K562 (cell line): ENCODE results near the gene STIM1. TPM values are rescaled to one million over a fixed set of nuclear protein-coding genes. Genes with fewer than 3 reads are reported as not detected.

ENCODE experiments used
- ATAC-seq: fragments of 200-7000 bp; cut with Tn5 transposase; 3 replicates; pipeline ENCODE4 v1.9.1; 2020; ENCODE audit warnings: moderate library complexity
- BruUV-seq: library from RNA; stranded (reverse); fragments of 400-500 nt; replicated peaks from 2 replicates; lab custom pipeline; 2021; lab: Mats Ljungman, UMichigan
- CTCF ChIA-PET: fragments of 300-600 bp; formaldehyde crosslinking; extraction: SDS; loops from one replicate; lab custom pipeline; 2021; ENCODE audit warnings: low intra/inter-chr PET ratio; lab: Yijun Ruan, JAX
- POLR2A ChIA-PET: fragments of 300-600, 350-650 bp; sonication (Branson Sonifier 250); formaldehyde crosslinking; extraction: SDS; loops from one replicate; lab custom pipeline; 2021; ENCODE audit warnings: antibody characterized with exemption, inconsistent platforms; lab: Yijun Ruan, JAX
- DNase-seq, 4 experiments: peaks; one replicate each; pipeline versions ENCODE4 v3.0.0 to v3.0.0-alpha.2; 2011 to 2018; ENCODE audit warnings: low spot score in 3 of 4, mixed read lengths in 3 of 4; ENCODE audit errors: extremely low read depth in 1 of 4
- FAIRE-seq: peaks from 2 replicates; lab custom pipeline; 2011; peaks lifted over from hg19 to GRCh38; lab: Jason Lieb, UNC
- H2AFZ ChIP-seq: 2 replicates; pipeline ENCODE4 v1.6.0; 2011; ENCODE audit warnings: low read depth, low read length, control low read depth, inconsistent platforms
- H3K27ac ChIP-seq: fragments of 200-600 bp; 3 replicates; pipeline ENCODE4 v1.8.0; 2011; ENCODE audit warnings: low read depth, mild to moderate bottlenecking, control low read depth, inconsistent platforms, low read length, moderate library complexity, mixed read lengths; ENCODE audit errors: extremely low read depth
- H3K27me3 ChIP-seq, 2 experiments: fragments of 300-600 bp in 1 of 2; 2 replicates in 1 of 2; 3 replicates in 1 of 2; pipeline versions ENCODE4 v1.6.0 to v1.8.0; 2011; ENCODE audit warnings: inconsistent platforms in 2 of 2, low read length in 2 of 2, mild to moderate bottlenecking in 1 of 2, mixed read lengths in 1 of 2, moderate library complexity in 1 of 2; ENCODE audit not compliant: control insufficient read depth in 2 of 2, insufficient read depth in 2 of 2
- H3K36me3 ChIP-seq: fragments of 300-600 bp; 3 replicates; pipeline ENCODE4 v1.8.0; 2011; ENCODE audit warnings: mild to moderate bottlenecking, low read length, inconsistent platforms; ENCODE audit not compliant: control insufficient read depth, insufficient read depth
- H3K4me1 ChIP-seq, 2 experiments: fragments of 200-600 bp in 1 of 2; replicated peaks in 1 of 2; 2 replicates in 1 of 2; 3 replicates in 1 of 2; pipeline versions ENCODE4 v1.5.1 to v1.8.0; 2011; ENCODE audit warnings: inconsistent platforms in 2 of 2, low read length in 2 of 2, mild to moderate bottlenecking in 1 of 2, mixed read lengths in 1 of 2, moderate library complexity in 1 of 2; ENCODE audit not compliant: control insufficient read depth in 2 of 2, insufficient read depth in 2 of 2
- H3K4me2 ChIP-seq: 2 replicates; pipeline ENCODE4 v1.6.1; 2011; ENCODE audit warnings: low read length, control low read depth, inconsistent platforms, mixed read lengths; ENCODE audit not compliant: insufficient read depth
- H3K4me3 ChIP-seq: fragments of 200-600 bp; sonication (generic), shearing (Covaris generic); 2 replicates; pipeline ENCODE4 v1.5.1; 2016; ENCODE audit warnings: control low read depth, inconsistent platforms
- H3K79me2 ChIP-seq: fragments of 200-600 bp; 3 replicates; pipeline ENCODE4 v1.8.0; 2011; ENCODE audit warnings: low read length, inconsistent platforms; ENCODE audit not compliant: control insufficient read depth, insufficient read depth
- H3K9ac ChIP-seq, 2 experiments: 2 replicates each; pipeline versions ENCODE4 v1.6.0 to v1.6.1; 2011; ENCODE audit warnings: low read depth in 2 of 2, low read length in 2 of 2, control low read depth in 1 of 2, inconsistent platforms in 1 of 2, mild to moderate bottlenecking in 1 of 2, mixed read lengths in 1 of 2; ENCODE audit not compliant: insufficient read depth in 1 of 2
- H3K9me1 ChIP-seq: one replicate; pipeline ENCODE4 v1.6.0; 2011; ENCODE audit warnings: inconsistent platforms, mild to moderate bottlenecking, low read length, moderate library complexity; ENCODE audit not compliant: control insufficient read depth, insufficient read depth
- H3K9me3 ChIP-seq: replicated peaks from 2 replicates; pipeline ENCODE4 v1.5.1; 2011; ENCODE audit warnings: low read depth, low read length, inconsistent platforms; ENCODE audit not compliant: control insufficient read depth, insufficient read depth
- H4K20me1 ChIP-seq: replicated peaks from 2 replicates; pipeline ENCODE4 v1.6.1; 2011; ENCODE audit warnings: low read length, inconsistent platforms, mixed read lengths; ENCODE audit not compliant: control insufficient read depth, insufficient read depth
- ATF7 ChIP-seq: fragments of 450-650 bp; IDR thresholded peaks from 2 replicates; pipeline ENCODE4 v1.7.1; 2014; ENCODE audit warnings: mild to moderate bottlenecking, moderate library complexity
- CTCF ChIP-seq, 3 experiments: IDR thresholded peaks in 2 of 3; conservative IDR thresholded peaks in 1 of 3; 2 replicates each; pipeline ENCODE4 v1.5.1; 2011 to 2012; ENCODE audit warnings: low read length in 3 of 3, mild to moderate bottlenecking in 3 of 3, control low read depth in 2 of 3, improper control_type of control experiment in 1 of 3, inconsistent platforms in 1 of 3, low read depth in 1 of 3, mixed read lengths in 1 of 3, moderate library complexity in 1 of 3; ENCODE audit not compliant: insufficient read depth in 2 of 3
- MEF2D ChIP-seq: conservative IDR thresholded peaks from 2 replicates; pipeline ENCODE4 v1.6.1; 2016; ENCODE audit warnings: low read depth, missing genetic modification characterization, missing compliant biosample characterization
- ZNF395 ChIP-seq: fragments of 200-800 bp; sonication (Bioruptor generic); IDR thresholded peaks from 2 replicates; pipeline ENCODE4 v1.6.1; 2017; ENCODE audit warnings: missing genetic modification characterization, missing compliant biosample characterization
- WGBS: fragments of 100-300 bp; shearing (Covaris generic); methylation state at CpG from one replicate; pipeline ENCODE4 v1.1.6; 2016; ENCODE audit warnings: low coverage, mixed read lengths; ENCODE audit not compliant: insufficient coverage; ENCODE audit errors: missing lambda C conversion rate; 5-methylcytosine and 5-hydroxymethylcytosine counted together
- in situ Hi-C: fragments of 300-500 bp; cut with MboI; formaldehyde crosslinking; loops from 4 replicates; pipeline ENCODE4 v1.15.0; 2018; ENCODE audit warnings: inconsistent platforms, mixed read lengths
- intact Hi-C: fragments of 100-400 bp; cut with micrococcal nuclease; formaldehyde crosslinking; loops from 2 replicates; pipeline ENCODE4 v1.14.2; 2022
- polyA plus RNA-seq, 8 experiments: library from polyadenylated mRNA; depleted of rRNA in 4 of 8; stranded (reverse) in 5 of 8; unstranded in 3 of 8; fragments of >200 nt; fragmentation: Nextera tagmentation in 2 of 8; fragmentation: Illumina TruSeq in 1 of 8; extraction: Ambion mirVana in 2 of 8; extraction: Trizol in 1 of 8; gene quantifications; 2 replicates each; pipeline versions ENCODE4 v1.2.1 to v1.2.3, GENCODE V29; 2011 to 2014; ENCODE audit warnings: inconsistent platforms in 1 of 8, missing spikeins in 1 of 8
- total RNA-seq, 7 experiments: library from RNA; depleted of rRNA in 6 of 7; stranded (reverse); fragments of >200 nt in 6 of 7; fragmentation: Illumina TruSeq in 2 of 7; extraction: Trizol in 2 of 7; gene quantifications; 2 replicates each; pipeline versions ENCODE4 v1.2.1 to v1.2.3, GENCODE V29; 2011 to 2021; ENCODE audit warnings: low replicate concordance in 1 of 7

STIM1 gene
- total and polyA plus RNA-seq, 9 of the 15 experiments (the other 6 are each of a cell fraction or from before 2014, with no cell fraction given), result 7.7 to 50.5 (median 22.5) TPM

- intact Hi-C loops, result no loop called here
- no TSS peak for BruUV-seq
- Histone ChIP-seq H4K20me1 (0 out of 2 replicates have a peak, but pooled peaks cover 12% of the 10 kb centered on the region), H3K9ac (no peak overlapping the region), H3K4me3 (no peak overlapping the region), H3K4me1 (peaks cover 0 to 11% of the 10 kb centered on the region in 2 experiments; a peak in 2 of 5 replicates), H2AFZ (no peak overlapping the region), H3K79me2 (peaks cover 30% of the 10 kb centered on the region), H3K9me3 (no peaks in the 10 kb centered on the region), H3K9me1 (peaks cover 2% of the 10 kb centered on the region), H3K36me3 (peaks cover 5% of the 10 kb centered on the region; the same call in 2 of the 3 replicates), H3K27me3 (no peaks in the 10 kb centered on the region), H3K4me2 (no peak overlapping the region), H3K27ac (no peak overlapping the region)
- no peak for TF ChIP-seq ATF7
- no peak for TF ChIP-seq MEF2D (tag)
- CTCF ChIA-PET, result no interaction called here
- POLR2A ChIA-PET, result interaction anchor here (0.6 to 1.6 kb wide), 6 partner anchors 9 to 144 kb away, joined by 3 read pairs; no protein-coding TSS in a partner anchor
- no peak for FAIRE-seq
- in situ Hi-C loops, result no loop called here
- no peak for ATAC-seq
- no peak for DNase-seq
Measured at GRCh38 chr11:3926458-3927095, 71.1 kb downstream of the STIM1 start.

DNA sequence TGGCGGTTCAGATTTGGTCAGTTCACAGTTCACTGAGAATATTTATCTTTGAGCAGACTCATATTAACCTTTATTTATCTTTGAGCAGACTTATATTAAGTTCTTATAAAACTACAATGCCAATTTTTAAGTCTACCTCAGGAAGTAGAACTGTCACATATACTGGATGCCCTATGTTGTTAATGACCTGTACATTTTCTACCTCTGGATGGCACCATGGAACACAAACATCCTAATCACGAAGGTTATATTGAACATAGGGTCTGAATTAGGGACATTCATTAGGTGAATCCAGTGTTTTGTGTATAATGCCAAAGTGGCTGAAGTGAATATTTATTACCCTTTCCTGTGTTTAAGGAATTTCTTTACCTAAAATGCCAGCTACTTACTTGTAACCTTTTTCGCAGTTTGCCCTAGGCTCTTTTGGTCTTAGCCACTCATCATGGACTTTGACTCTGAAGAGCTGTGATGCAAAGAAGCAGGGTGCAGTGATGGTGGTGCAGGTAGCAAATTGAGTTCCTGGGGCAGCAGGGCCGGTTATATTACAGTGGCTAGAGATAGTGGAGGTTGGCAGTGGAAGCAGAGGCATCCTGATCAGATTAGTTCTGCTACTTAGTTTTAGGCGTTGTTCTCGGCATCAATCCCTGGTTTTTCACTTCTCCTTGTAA lies 71.8 kb downstream of the STIM1 start:
- WGBS, result 62% methylated on average over 6 of the region's 6 CpGs
- CTCF ChIA-PET, result no interaction called here
- TF ChIP-seq ZNF395 (CRISPR knock-in tag), result no peak
- TF ChIP-seq CTCF (IDR thresholded peaks at IDR 0.05 in 2 of 3, conservative IDR thresholded peaks at IDR 0.05 in 1 of 3; ENCODE audit: insufficient read depth in 2 of 3, low read depth in 1 of 3, low read length in 3 of 3), result peak in 1 of 3 experiments; percentile 25; a peak in 1 of 6 replicates
- Histone ChIP-seq H3K36me3 (peaks cover 3% of the 10 kb centered on the region; the same call in 2 of the 3 replicates), H3K4me1 (peaks cover 0 to 11% of the 10 kb centered on the region in 2 experiments; a peak in 2 of 5 replicates), H3K9me1 (peaks cover 2% of the 10 kb centered on the region), H3K27ac (no peak overlapping the region), H3K9me3 (no peaks in the 10 kb centered on the region), H2AFZ (no peak overlapping the region), H3K79me2 (peaks cover 23% of the 10 kb centered on the region), H3K27me3 (no peaks in the 10 kb centered on the region), H3K4me3 (no peak overlapping the region), H4K20me1 (0 out of 2 replicates have a peak, but pooled peaks cover 12% of the 10 kb centered on the region), H3K4me2 (no peak overlapping the region), H3K9ac (no peak overlapping the region)
- DNase-seq, result no peak
- intact Hi-C loops, result no loop called here
- no peak for FAIRE-seq
- no TSS peak for BruUV-seq
- POLR2A ChIA-PET, result interaction anchor here (0.6 to 1.6 kb wide), 6 partner anchors 9 to 1623 kb away, joined by 3 read pairs; no protein-coding TSS in a partner anchor
- in situ Hi-C loops, result no loop called here
- no peak for ATAC-seq
